GM18508 (cell line): ENCODE data around the gene FREM2.

Experiments
- ATAC-seq: cut with Tn5 transposase; IDR thresholded peaks from one replicate; pipeline ENCODE4 v1.9.1; 2021; ENCODE audit warnings: moderate number of reproducible peaks; ENCODE audit not compliant: insufficient read depth, unreplicated experiment

The FREM2 gene

DNA sequence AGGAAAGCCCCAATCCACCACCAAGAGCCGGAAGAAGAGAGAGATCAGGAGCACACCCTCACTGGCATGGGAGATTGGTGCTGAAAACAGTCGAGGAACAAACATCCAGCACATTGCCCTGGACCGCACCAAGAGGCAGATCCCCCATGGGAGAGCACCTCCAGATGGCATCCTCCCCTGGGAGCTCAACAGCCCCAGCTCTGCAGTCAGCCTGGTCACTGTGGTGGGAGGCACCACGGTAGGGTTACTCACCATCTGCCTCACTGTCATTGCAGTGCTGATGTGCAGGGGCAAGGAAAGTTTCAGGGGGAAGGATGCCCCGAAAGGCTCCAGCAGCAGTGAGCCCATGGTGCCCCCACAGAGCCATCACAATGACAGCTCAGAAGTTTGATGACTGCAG, 193.5 kb downstream of the FREM2 start:
- no peak for ATAC-seq

GRCh38 chr13:38883783-38884182, 196.9 kb downstream of the FREM2 start:
- no peak for ATAC-seq

DNA sequence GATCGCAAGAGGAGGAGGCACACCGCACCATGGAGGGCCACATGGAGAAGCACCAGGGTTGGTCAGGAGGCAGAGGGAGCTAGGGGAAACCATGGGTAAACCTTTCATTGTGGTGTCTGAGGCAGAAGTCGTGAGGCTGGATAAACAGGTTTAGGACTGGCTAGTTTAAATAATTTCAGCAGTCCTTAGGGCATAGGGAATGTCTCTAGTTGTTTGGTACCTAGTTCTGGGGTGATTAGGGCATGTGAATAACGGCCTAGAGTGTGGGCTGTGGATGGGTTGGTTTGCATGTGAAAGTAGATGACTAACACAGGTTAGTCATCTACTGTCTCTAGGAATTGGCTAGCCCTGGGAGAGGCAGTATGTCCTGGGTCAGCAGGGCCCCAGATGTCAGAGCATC, 201.4 kb downstream of the FREM2 start:
- no peak for ATAC-seq

- no peak for ATAC-seq
These were observed 208.2 kb downstream of the FREM2 start for GRCh38 chr13:38895075-38895474.

GRCh38 chr13:38897521-38897920, 210.6 kb downstream of the FREM2 start:
- ATAC-seq = no peak

DNA sequence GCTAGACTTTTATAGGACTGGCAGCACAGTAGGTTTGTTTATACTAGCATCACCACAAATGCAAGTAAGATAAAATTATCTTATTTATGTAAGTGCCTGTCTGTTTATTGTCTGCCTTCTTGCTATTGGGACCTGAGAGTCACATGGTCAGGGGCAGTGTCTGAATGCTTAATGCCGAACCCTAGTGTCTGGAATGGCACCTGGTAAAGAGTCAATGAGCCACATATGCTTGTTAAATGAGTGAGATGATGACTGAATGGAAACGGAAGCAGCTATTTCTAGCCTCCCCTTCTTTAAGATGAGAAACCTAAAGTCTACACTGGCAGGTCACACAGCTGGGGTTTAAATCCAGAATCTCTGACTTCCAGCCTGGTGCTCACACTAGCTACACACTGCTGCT, 211.6 kb downstream of the FREM2 start:
- ATAC-seq = no peak

DNA sequence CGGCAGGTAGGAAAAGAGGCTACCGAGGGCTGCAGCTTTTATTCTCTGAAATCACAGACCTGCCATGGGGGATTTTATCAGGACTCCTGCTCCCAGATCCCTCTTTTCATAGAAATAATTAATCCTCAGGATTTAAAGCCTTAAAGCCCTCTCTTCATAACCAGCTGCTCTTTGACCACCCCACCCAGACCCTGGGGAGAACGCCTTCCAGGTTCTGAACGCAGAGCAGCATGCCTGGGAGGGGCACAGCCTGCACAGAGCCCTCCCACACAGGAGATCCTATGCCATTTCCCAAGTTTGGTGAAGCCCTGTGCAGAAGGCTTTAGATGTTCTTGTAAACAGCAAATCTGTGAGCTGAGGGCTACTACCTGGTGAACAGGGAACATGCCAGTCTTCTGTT, 212.7 kb downstream of the FREM2 start:
- no peak for ATAC-seq

DNA sequence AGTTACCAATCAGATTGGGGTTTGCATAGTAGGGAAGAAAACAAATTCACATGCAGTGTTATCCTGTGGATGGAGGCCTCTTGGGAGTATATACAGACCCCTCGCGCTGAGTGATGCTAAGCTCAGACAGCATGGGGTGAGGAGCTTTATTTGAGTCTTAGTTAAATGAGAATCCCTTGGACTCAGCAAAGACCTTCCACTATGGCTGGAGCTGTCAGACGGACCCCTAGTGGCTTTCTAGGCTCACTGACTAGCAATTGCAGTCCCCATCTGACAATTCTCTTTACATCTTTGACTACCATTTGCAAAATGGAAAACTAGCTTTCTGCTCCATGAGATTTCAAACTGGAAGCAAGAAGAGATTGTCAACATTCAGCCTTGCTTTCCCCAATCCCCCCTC, 213.3 kb downstream of the FREM2 start:
- no peak for ATAC-seq

- no peak for ATAC-seq
These were observed 215.7 kb downstream of the FREM2 start for GRCh38 chr13:38902551-38902950.

GRCh38 chr13:38905081-38905480, 218.2 kb downstream of the FREM2 start:
- ATAC-seq = no peak

GRCh38 chr13:38905861-38906260, 219.0 kb downstream of the FREM2 start:
- no peak for ATAC-seq

- ATAC-seq = no peak
These were observed 221.7 kb downstream of the FREM2 start for GRCh38 chr13:38908574-38908973.

DNA sequence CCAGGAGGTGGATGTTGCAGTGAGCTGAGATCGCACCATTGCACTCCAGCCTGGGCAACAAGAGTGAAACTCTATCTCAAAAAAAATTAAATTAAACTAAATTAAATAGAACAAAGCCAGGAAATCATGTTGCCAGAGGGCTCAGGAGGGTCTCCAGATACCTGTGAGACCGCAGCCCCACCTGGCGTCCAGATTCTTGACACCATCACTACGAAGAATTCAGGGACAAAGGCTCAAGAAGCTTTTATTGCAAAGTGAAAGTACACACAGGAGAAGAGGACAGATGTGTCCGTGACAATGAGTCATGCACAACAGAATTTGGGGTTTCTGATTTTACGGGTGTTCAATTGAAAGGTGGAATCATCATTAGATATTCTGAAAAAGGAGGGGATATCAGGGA, 227.2 kb downstream of the FREM2 start:
- ATAC-seq = no peak

GRCh38 chr13:38921081-38921480, 234.2 kb downstream of the FREM2 start:
- ATAC-seq = no peak

DNA sequence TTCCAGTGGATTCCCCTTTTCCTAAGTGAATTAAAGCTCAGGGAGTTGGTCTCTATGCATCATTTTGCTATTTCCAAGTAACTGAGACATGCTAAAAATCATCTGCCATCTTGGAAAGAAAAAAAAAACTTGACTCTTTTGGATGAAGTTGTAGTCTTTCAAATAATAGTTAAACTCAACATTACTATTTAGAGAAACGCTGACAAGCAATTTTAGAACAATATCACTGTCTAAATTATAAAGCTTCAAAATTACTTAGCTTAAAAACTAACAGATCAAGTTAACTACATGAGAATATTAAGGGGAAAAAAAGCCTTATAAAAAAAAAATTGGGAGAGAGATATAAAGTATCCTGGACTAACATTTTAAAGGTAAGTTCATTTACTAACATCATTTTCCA, 235.3 kb downstream of the FREM2 start:
- ATAC-seq = no peak

DNA sequence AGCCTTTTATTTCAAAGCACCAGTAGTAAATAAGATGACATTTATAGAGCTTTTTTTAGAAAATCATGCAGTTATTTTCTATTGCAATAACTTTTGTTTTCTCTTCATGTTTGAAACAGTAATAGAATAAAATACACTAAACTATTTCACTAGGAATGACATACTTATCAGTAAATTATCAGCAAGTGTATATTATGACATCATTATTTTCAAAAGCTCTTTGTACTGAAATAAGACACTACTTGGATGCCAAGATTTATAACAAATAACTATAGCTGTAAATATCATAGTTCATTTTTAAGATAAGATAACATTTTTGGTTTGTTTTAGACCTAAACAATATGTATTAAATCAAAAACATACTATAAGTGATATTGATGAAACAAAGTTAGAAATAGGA, 246.9 kb downstream of the FREM2 start:
- no peak for ATAC-seq
